Transverse colon (tissue), 4 donors: Measurements from ENCODE around the gene COX7B2.

ENCODE experiments used
- CTCF ChIP-seq, 5 experiments: fragments of 200-600 bp in 3 of 5; fragments of 450-650 bp in 2 of 5; sonication (generic) in 3 of 5; IDR thresholded peaks; 1 replicate in 2 of 5; 2 replicates in 3 of 5; pipeline ENCODE4 v1.5.1; 2016 to 2017; ENCODE audit warnings: antibody characterized with exemption in 5 of 5, inconsistent platforms in 3 of 5, mild to moderate bottlenecking in 2 of 5, moderate library complexity in 1 of 5
- POLR2A ChIP-seq: fragments of 450-650 bp; IDR thresholded peaks from one replicate; pipeline ENCODE4 v1.6.1; 2016; ENCODE audit warnings: antibody characterized with exemption, mild to moderate bottlenecking, moderate library complexity
- POLR2AphosphoS5 ChIP-seq, 3 donors: sonication (generic); formaldehyde crosslinking; IDR thresholded peaks; one replicate each; pipeline ENCODE4 v1.6.1; 2016; ENCODE audit warnings: antibody characterized with exemption in 3 of 3

GRCh38 chr4:46820154-46820553 lies 88.9 kb downstream of the COX7B2 start:
- TF ChIP-seq POLR2AphosphoS5 (IDR thresholded peaks at IDR 0.05), result no peak
- TF ChIP-seq CTCF (IDR thresholded peaks at IDR 0.05), result no peak
- TF ChIP-seq POLR2A, result no peak
